NCI-H345 treated with DMSO at 0.1 percent for 48 hours (cell line): ENCODE results near the gene KRTAP25-1.

ENCODE experiments used
- DNase-seq: peaks from one replicate; lab custom pipeline; 2025; ENCODE audit not compliant: unreplicated experiment; lab: John Stamatoyannopoulos, UW

The KRTAP25-1 gene

DNA sequence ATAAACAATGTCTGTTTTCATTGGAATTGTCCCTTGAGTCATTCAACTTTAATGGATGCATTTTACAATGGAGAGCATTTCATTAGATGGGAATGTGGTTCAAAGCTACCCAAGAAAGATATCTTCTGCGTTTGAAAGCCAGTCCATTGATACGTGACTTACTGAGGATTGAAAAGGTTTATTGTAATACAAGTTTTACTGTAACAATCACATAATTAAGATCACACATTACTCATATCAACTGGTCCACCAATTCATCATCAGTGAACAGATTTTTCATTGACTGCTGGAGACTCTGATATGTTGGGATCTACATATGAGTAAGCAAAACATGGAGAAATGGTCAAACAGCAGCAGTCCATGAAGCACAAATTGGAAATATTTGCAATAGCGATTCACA, 39.4 kb downstream of the KRTAP25-1 start:
- DNase-seq: no peak

DNA sequence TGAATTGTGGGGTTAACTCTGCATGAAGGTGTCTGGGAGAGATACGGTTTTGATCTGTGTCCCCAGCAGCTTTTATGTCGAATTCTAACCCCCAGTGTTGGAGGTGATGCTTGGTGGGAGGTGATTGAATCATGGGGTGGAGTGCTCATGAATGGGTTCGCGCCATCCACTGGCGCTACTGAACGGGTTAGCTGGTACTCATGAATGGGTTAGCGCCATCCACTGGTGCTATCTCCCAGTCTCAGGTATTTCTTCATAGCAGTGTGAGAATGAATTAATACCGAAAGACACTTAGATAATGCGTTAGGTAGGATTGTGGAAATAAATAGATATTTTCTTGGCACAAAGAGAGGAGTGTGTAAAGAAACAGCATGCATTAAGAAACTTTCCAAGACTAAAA, 40.5 kb downstream of the KRTAP25-1 start:
- DNase-seq: no peak

DNA sequence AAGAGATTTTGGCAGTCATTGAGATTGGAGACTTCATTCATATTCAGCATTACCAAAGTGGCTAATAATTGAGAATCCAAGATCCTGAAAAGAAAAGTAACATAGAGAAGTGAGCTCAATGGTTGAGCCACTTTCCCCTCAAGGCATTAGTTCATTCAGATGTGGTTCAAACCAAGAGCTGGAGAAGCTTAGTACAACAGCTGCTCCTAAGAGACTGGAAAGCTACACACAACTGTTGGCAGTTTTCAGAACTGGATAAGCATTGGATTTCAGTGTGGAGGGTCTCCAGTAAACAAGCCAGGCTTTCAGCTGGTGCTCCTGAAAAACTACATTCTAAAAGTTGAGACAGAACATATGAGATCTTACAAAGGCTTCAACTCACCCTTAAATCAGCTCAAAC, 44.3 kb downstream of the KRTAP25-1 start:
- no peak for DNase-seq

DNA sequence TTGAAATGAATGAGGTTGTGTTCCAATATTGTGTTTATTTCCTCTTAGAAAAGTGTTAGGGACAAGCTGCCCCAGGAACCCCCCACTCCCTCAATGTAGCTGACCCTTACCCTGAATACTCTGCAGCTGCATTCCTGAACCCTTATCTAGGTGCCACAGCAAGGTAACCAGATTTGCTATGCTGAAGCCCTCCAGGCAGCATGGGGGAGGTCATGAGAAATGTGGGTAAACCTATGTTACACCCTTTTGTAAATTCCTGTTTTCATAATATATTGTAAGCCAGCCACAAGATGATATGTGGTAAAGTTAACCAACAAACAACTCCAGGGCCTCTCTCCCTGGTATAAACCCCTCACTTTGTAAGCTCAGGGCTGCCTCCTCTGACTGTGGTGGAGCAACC, 45.6 kb downstream of the KRTAP25-1 start:
- DNase-seq: no peak

DNA sequence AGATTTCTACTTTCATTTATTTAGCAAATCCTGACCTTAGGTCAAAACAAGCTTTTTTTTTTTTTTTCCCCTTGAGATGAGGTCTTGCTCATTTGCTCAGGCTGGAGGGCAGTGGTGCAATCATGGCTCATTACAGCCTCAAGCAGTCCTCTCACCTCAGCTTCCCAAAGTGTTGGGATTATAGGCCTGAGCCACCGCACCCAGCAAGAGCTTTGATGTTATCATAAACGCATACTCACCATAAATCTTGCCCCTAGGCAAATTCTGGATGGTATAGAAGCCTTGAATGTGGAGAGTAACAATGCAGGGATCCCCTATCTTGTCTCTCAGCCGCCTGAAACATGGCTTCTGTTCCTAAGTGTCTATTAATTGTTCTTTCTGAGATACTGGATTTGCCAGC, 48.7 kb downstream of the KRTAP25-1 start:
- no peak for DNase-seq
